ENCODE results near the gene FAM234B.
"Not testable (repeated sequence)": the region's sequence is repeated elsewhere in the genome, so short reads cannot be mapped to it uniquely, and the experiment has no call there.

DNA sequence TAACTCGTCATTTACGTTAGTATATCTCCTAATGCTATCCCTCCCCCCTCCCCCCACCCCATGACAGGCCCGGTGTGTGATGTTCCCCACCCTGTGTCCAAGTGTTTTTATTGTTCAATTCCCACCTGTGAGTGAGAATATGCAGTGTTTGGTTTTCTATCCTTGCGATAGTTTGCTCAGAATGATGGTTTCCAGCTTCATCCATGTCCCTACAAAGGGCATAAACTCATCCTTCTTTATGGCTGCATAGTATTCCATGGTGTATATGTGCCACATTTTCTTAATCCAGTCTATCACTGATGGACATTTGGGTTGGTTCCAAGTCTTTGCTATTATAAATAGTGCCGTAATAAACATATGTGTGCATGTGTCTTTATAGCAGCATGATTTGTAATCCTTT, 39.5 kb downstream of the FAM234B start:
- not testable (repeated sequence) for TF ChIP-seq CTCF, MYC (IDR thresholded peaks at IDR 0.05; ENCODE audit: low read depth, low read length)
- TF ChIP-seq, protein P1, sequence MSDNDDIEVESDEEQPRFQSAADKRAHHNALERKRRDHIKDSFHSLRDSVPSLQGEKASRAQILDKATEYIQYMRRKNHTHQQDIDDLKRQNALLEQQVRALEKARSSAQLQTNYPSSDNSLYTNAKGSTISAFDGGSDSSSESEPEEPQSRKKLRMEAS (IDR thresholded peaks at IDR 0.05; ENCODE audit: low read depth, low read length), result not testable (repeated sequence)

Data from NB4 (cell line).